ENCODE measurements around the gene GLRX.

GLRX gene

DNA sequence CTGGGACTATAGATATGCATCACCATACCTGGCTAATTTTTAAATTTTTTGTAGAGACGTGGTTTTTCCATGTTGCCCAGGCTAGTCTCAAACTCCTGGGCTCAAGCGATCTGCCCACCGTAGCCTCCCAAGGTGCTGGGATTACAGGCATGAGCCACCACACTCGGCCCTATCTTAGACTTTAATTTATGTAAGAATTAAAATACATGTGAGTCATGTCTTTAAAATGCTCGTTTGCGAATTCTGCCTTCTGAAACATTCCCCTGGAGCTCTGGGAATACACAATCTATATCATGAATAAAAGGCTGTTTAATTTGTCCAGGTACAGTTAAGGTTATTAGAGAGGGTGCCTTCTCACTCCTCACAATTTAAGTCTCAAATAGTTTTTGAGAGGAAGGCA, 58.6 kb downstream of the GLRX start:
- H3K27ac ChIP-seq = no peak overlapping the region
- H3K4me3 ChIP-seq = no peak overlapping the region

Data from skin epidermis (tissue), 12 donors.